ENCODE measurements around the gene RBMS2.

RBMS2 gene

DNA sequence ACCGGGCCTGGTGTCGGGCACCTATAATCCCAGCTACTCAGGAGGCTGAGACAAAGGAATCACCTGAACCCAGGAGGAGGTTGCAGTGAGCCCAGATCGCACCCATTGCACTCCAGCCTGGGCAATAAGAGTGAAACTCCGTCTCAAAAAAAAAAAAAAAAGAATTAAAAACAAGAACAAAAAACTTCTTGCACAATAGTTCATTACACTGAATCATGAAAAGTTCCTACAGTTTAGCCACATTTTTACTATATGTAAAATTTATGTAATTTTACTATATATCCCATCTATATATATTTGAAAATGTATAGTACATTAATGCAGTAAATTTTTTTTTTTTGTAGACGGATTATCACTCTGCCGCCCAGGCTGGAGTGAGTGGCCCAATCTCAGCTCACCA, 119.6 kb downstream of the RBMS2 start:
- Histone ChIP-seq H3K4me1 (ENCODE audit: control insufficient read depth, insufficient read depth, low read length) (0 out of 2 replicates have a peak, but pooled peaks cover 2% of the 10 kb centered on the region), H3K36me3 (ENCODE audit: control insufficient read depth in 2 of 2, insufficient read depth in 1 of 2, low read length in 2 of 2) (peaks cover 66 to 82% of the 10 kb centered on the region in 2 experiments), H3K9me3 (ENCODE audit: control insufficient read depth, insufficient read depth, low read depth, low read length) (no peaks in the 10 kb centered on the region), H3K27ac (ENCODE audit: extremely low read depth, low read depth, low read length) (no peak overlapping the region), H3K4me3 (ENCODE audit: low read depth, low read length) (no peak overlapping the region)
- ChIA-PET POLR2A (no interaction called here), CTCF (no interaction called here)
- TF ChIP-seq ZNF561 (tag by site-specific recombination; IDR thresholded peaks at IDR 0.05; ENCODE audit: borderline replicate concordance) (no peak), ZNF560 (tag by site-specific recombination; IDR thresholded peaks at IDR 0.05; ENCODE audit: borderline replicate concordance) (no peak), ZNF23 (tag by site-specific recombination; IDR thresholded peaks at IDR 0.05; ENCODE audit: borderline replicate concordance) (no peak), ZBTB8A (tag by site-specific recombination; IDR thresholded peaks at IDR 0.05) (no peak), FEZF1 (tag by site-specific recombination; IDR thresholded peaks at IDR 0.05) (no peak), ZNF335 (tag by site-specific recombination; conservative IDR thresholded peaks at IDR 0.05) (no peak), ZNF239 (tag by site-specific recombination; IDR thresholded peaks at IDR 0.05) (no peak)

DNA sequence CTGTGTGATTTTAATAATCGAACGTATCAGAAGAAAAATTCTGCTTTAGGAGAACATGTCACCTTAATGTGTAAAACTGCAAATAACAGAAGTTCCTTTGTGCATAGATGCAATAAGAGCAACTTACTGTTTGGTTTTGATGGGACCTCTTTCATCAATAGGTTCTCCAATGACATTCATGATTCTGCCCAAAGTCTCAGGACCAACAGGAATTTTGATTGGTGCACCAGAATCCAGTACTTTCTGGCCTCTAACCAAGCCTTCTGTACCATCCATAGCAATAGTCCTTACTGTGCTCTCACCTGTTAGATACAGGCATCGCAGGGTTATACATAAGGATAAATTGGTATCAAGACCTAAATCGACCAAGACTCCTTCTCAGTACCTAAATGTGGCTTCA, 123.0 kb downstream of the RBMS2 start:
- Histone ChIP-seq H3K9me3 (ENCODE audit: control insufficient read depth, insufficient read depth, low read depth, low read length) (no peaks in the 10 kb centered on the region), H3K36me3 (ENCODE audit: control insufficient read depth in 2 of 2, insufficient read depth in 1 of 2, low read length in 2 of 2) (peaks cover 48 to 58% of the 10 kb centered on the region in 2 experiments)
- POLR2A ChIA-PET = interaction anchor here (2.1 to 5.7 kb wide), 2 partner anchors 9 to 44 kb away, joined by 13 to 77 read pairs; partner anchors contain the start of gene PTGES3

DNA sequence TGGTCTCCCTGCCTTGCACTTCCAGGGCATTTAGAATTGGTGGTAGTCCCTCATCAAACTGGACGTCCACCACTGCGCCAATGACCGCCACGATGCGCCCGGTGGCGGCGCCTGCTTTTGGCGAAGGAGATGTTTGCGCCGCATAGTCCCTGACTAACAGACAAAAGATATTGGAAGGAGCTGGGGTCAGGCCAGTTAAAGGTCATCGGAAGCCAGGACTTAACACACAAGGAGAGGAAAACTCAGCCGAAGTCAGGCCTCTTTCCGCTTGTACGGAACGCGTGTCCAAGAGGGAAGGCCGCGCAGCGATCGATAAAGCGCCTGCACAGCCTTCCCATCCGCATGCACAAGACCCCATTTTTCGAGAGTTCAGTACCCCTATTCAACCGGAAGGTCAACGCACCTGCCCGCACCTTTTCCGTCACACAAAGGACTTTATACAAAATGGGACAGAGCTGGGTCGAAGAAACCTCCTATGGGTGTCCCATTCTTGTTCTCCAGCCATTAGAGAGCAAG, 123.6 kb downstream of the RBMS2 start:
- 0 out of 2 replicates have a peak, but pooled peaks cover 2% of the 10 kb centered on the region for H3K4me1 ChIP-seq (ENCODE audit: control insufficient read depth, insufficient read depth, low read length)
- H3K27ac ChIP-seq (ENCODE audit: extremely low read depth, low read depth, low read length) = peak overlapping the region; percentile 82
- peak overlapping the region; percentile 64 for H3K4me3 ChIP-seq (ENCODE audit: low read depth, low read length)
- ChIA-PET POLR2A (interaction anchor here (0.6 to 5.7 kb wide), 11 partner anchors 10 to 466 kb away, joined by 3 to 77 read pairs (median 4); partner anchors contain the start of genes NACA, PTGES3, RBMS2 and STAT6), CTCF (interaction anchor here (0.6 to 2.0 kb wide), 4 partner anchors 9 to 354 kb away, joined by 3 to 14 read pairs (median 6); no protein-coding TSS in a partner anchor)
- H3K36me3 ChIP-seq (ENCODE audit: control insufficient read depth in 2 of 2, insufficient read depth in 1 of 2, low read length in 2 of 2) = peaks cover 42 to 52% of the 10 kb centered on the region in 2 experiments
- no peaks in the 10 kb centered on the region for H3K9me3 ChIP-seq (ENCODE audit: control insufficient read depth, insufficient read depth, low read depth, low read length)
- TF ChIP-seq ZNF701 (tag by site-specific recombination; IDR thresholded peaks at IDR 0.05) (no peak), ZFP37 (tag by site-specific recombination; IDR thresholded peaks at IDR 0.05) (peak; percentile 81; the same call in 1 of the 2 replicates), KLF7 (tag by site-specific recombination; IDR thresholded peaks at IDR 0.05; ENCODE audit: borderline replicate concordance) (0 out of 2 replicates have a peak, but pooled peaks have one; percentile 16), ZNF248 (tag by site-specific recombination; IDR thresholded peaks at IDR 0.05) (no peak), ZNF391 (tag by site-specific recombination; IDR thresholded peaks at IDR 0.05; ENCODE audit: borderline replicate concordance, low read depth) (no peak)
- TF ChIP-seq, protein P1, sequence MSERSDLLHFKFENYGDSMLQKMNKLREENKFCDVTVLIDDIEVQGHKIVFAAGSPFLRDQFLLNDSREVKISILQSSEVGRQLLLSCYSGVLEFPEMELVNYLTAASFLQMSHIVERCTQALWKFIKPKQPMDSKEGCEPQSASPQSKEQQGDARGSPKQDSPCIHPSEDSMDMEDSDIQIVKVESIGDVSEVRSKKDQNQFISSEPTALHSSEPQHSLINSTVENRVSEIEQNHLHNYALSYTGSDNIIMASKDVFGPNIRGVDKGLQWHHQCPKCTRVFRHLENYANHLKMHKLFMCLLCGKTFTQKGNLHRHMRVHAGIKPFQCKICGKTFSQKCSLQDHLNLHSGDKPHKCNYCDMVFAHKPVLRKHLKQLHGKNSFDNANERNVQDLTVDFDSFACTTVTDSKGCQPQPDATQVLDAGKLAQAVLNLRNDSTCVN (tag by site-specific recombination; optimal IDR thresholded peaks at IDR 0.05) = peak; percentile 34
- TF ChIP-seq, protein P2, sequence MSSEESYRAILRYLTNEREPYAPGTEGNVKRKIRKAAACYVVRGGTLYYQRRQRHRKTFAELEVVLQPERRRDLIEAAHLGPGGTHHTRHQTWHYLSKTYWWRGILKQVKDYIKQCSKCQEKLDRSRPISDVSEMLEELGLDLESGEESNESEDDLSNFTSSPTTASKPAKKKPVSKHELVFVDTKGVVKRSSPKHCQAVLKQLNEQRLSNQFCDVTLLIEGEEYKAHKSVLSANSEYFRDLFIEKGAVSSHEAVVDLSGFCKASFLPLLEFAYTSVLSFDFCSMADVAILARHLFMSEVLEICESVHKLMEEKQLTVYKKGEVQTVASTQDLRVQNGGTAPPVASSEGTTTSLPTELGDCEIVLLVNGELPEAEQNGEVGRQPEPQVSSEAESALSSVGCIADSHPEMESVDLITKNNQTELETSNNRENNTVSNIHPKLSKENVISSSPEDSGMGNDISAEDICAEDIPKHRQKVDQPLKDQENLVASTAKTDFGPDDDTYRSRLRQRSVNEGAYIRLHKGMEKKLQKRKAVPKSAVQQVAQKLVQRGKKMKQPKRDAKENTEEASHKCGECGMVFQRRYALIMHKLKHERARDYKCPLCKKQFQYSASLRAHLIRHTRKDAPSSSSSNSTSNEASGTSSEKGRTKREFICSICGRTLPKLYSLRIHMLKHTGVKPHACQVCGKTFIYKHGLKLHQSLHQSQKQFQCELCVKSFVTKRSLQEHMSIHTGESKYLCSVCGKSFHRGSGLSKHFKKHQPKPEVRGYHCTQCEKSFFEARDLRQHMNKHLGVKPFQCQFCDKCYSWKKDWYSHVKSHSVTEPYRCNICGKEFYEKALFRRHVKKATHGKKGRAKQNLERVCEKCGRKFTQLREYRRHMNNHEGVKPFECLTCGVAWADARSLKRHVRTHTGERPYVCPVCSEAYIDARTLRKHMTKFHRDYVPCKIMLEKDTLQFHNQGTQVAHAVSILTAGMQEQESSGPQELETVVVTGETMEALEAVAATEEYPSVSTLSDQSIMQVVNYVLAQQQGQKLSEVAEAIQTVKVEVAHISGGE (tag by site-specific recombination; conservative IDR thresholded peaks at IDR 0.05; ENCODE audit: low read depth) = peak; percentile 32; the same call in 1 of the 2 replicates
- TF ChIP-seq, protein P3, sequence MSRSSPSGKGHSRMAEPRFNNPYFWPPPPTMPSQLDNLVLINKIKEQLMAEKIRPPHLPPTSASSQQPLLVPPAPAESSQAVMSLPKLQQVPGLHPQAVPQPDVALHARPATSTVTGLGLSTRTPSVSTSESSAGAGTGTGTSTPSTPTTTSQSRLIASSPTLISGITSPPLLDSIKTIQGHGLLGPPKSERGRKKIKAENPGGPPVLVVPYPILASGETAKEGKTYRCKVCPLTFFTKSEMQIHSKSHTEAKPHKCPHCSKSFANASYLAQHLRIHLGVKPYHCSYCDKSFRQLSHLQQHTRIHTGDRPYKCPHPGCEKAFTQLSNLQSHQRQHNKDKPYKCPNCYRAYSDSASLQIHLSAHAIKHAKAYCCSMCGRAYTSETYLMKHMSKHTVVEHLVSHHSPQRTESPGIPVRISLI (tag by site-specific recombination; IDR thresholded peaks at IDR 0.05) = no peak

More for the DNA sequence above, 123.0 kb downstream of the RBMS2 start:
- peak; percentile 48 for TF ChIP-seq SCRT2 (tag by site-specific recombination; IDR thresholded peaks at IDR 0.05)
- TF ChIP-seq, protein P4, sequence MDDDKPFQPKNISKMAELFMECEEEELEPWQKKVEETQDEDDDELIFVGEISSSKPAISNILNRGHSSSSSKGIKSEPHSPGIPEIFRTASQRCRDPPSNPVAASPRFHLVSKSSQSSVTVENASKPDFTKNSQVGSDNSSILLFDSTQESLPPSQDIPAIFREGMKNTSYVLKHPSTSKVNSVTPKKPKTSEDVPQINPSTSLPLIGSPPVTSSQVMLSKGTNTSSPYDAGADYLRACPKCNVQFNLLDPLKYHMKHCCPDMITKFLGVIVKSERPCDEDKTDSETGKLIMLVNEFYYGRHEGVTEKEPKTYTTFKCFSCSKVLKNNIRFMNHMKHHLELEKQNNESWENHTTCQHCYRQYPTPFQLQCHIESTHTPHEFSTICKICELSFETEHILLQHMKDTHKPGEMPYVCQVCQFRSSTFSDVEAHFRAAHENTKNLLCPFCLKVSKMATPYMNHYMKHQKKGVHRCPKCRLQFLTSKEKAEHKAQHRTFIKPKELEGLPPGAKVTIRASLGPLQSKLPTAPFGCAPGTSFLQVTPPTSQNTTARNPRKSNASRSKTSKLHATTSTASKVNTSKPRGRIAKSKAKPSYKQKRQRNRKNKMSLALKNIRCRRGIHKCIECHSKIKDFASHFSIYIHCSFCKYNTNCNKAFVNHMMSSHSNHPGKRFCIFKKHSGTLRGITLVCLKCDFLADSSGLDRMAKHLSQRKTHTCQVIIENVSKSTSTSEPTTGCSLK (tag by site-specific recombination; IDR thresholded peaks at IDR 0.05) = no peak
- TF ChIP-seq, protein P5, sequence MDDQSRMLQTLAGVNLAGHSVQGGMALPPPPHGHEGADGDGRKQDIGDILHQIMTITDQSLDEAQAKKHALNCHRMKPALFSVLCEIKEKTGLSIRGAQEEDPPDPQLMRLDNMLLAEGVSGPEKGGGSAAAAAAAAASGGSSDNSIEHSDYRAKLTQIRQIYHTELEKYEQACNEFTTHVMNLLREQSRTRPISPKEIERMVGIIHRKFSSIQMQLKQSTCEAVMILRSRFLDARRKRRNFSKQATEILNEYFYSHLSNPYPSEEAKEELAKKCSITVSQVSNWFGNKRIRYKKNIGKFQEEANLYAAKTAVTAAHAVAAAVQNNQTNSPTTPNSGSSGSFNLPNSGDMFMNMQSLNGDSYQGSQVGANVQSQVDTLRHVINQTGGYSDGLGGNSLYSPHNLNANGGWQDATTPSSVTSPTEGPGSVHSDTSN (CRISPR knock-in tag; IDR thresholded peaks at IDR 0.05) = no peak
- TF ChIP-seq ZNF48 (tag by site-specific recombination; IDR thresholded peaks at IDR 0.05) = no peak
- no peak for TF ChIP-seq GLI4 (tag by site-specific recombination; IDR thresholded peaks at IDR 0.05)
- TF ChIP-seq, protein P6, sequence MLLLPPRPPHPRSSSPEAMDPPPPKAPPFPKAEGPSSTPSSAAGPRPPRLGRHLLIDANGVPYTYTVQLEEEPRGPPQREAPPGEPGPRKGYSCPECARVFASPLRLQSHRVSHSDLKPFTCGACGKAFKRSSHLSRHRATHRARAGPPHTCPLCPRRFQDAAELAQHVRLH (tag by site-specific recombination; IDR thresholded peaks at IDR 0.05) = no peak
- no peak for TF ChIP-seq ZNF658 (tag by site-specific recombination; IDR thresholded peaks at IDR 0.05)
- CTCF ChIA-PET = interaction anchor here (1.7 to 2.0 kb wide), 2 partner anchors 9 to 40 kb away, joined by 8 to 14 read pairs; no protein-coding TSS in a partner anchor
- peak overlapping the region; percentile 82; the same call in 1 of the 2 replicates for H3K27ac ChIP-seq (ENCODE audit: extremely low read depth, low read depth, low read length)
- H3K4me3 ChIP-seq (ENCODE audit: low read depth, low read length) = peak overlapping the region; percentile 64
- H3K4me1 ChIP-seq (ENCODE audit: control insufficient read depth, insufficient read depth, low read length) = 0 out of 2 replicates have a peak, but pooled peaks cover 2% of the 10 kb centered on the region

Data from HEK293 (cell line).